SW480 (cell line): ENCODE measurements around the gene E2F4.

Experiments used
- DNase-seq: peaks from one replicate; pipeline ENCODE4 v3.0.0-alpha.2; 2016; ENCODE audit warnings: low spot score

The E2F4 gene

DNA sequence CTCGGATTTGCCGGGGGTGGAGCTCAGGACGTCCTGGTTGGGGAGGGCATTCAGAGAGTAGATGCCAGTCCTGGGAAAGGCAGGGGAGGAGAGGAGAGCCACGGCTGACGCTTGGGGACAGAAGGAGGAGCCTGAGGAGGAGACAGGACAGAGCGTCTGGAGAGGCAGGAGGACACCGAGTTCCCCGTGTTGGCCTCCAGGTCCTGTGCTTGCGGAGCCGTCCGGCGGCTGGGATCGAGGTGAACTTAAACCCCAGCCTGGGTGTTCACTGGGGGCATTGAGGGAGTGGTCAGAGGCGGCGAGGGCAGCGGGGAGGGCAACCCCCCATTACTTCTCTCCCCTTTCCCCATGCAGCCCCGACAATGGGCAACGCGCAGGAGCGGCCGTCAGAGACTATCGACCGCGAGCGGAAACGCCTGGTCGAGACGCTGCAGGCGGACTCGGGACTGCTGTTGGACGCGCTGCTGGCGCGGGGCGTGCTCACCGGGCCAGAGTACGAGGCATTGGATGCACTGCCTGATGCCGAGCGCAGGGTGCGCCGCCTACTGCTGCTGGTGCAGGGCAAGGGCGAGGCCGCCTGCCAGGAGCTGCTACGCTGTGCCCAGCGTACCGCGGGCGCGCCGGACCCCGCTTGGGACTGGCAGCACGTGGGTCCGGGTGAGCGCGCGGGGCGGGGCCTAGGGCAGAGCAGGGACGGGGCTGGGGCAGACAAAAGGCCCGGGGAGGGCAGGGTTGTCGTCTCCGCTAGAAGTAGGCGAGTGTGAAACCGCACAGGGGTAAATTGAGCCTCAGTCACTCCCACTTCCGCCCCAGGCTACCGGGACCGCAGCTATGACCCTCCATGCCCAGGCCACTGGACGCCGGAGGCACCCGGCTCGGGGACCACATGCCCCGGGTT, 17.9 kb upstream of the E2F4 start:
- DNase-seq = peak; percentile 91

DNA sequence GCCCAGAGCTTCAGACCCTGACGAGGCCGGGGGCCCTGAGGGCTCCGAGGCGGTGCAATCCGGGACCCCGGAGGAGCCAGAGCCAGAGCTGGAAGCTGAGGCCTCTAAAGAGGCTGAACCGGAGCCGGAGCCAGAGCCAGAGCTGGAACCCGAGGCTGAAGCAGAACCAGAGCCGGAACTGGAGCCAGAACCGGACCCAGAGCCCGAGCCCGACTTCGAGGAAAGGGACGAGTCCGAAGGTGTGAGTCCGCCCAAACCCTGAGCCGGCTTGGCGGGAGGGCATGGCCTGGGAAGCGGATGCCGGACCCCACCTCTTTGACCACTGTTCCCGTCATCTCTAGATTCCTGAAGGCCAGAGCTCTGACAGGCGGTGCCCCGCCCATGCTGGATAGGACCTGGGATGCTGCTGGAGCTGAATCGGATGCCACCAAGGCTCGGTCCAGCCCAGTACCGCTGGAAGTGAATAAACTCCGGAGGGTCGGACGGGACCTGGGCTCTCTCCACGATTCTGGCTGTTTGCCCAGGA, 17.2 kb upstream of the E2F4 start:
- peak; percentile 43 for DNase-seq

DNA sequence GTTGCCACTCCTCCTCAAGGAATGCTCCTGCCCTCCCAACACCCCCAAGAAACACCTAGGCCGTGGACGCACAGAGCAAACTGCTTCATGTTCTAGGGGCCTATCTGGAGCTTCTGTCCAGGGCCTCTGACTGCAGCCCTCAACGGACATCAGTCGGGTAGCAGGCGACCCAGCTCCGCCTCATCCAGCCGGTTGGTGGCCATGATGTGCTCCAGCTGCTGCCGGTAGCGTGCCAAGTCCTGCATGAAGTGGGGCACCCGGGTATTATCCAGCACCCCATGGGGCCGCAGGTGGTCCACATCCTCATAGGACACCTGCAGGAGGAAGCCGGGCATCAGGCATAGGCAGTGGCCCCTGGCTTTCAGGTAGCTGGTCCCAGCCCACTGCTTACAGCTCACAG, 15.3 kb upstream of the E2F4 start:
- DNase-seq = no peak

DNA sequence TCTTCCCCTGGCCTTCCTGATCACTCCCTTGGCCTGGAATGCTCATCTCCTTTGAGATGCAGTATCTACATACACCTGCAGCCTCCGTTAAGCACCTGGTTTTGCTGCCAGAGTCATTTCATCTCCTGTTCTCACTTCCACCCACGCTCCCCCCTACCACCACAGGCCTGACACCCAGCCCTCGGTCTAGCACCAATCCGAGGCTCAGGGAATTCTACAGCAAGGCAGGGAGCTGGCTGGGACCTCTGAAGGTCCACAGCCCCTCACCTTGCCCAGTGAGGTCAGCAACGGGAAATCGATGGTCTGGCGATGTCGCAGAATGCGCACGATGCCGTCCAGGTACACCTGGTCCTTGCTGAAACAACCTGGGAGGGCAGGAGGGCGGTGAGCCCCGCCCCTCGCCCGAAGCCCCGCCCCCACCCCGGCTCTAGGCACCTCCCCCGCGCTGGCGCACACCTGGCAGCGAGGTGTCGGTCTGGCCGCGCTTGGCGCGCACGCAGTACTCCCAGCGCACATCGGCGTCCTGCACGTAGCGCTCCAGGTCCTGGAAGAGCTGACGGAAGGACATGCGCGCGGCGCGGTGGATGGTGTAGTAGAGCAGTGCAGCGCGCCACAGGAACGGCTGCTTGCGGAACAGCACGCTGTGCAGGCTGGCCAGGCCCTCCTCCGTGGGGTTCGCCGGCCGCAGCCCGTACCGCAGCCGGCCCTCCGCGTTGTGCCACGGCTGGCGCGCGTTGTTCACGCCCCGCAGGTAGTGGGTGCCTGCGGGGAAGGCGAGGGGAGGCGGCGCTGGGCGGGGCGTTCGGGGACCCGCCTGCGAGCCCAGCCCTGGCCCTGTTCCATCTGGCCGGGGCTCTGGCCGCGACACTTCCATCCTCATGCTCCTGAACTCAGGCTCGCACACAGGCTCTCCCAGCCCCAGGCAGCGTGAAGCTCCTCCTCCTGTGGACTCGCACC, 13.9 kb upstream of the E2F4 start:
- DNase-seq = peak; percentile 94

DNA sequence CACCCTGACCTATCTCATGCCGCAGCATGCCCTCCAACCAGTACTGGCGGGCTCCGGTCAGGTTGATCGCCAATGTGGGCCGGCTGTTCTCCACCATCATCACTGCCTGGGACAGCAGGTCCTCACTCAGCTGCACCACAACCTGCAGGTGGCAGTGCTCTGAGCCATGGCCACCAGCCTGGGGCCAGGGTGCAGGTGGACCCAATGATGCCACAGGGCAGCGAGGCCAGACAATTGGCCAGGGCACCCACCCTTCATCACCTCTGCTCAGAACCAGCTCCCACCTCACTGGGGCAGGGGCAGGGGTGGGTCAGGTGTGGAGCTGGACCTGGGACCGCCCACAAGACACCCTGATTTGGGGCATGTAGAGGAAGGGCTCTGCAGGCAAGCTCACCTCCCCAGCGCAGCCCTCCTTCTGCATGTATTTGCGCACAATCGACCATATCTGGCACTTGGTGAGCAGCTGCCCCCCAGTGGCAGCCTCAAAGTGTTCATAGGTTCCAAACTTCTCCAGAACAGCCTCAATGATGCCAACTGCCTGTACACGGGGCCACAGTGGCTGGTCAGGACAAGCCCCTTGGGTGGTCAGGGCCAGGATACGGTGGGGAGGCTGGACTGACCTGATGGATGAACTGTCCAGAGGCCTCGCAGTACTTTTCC, 12.4 kb upstream of the E2F4 start:
- no peak for DNase-seq

DNA sequence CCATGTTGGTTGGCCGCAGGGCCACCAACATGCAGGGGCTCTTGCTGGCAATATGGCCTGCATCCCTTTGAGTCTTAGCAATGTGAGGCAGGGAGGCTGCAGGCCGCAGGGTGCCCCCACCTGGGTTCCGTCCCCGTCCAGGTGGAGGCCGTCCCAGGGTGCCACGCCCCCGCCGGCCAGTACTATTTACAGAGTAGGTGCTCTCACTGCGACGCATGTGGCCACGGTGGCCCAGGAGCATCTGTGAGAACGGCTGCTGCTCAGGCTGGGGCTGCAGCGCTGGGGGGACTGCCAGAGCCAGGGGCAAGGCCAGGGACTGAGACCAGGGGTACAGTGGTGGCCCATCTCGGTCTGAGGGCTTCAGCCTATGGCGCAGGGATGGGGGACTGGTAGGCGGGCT, 11.8 kb upstream of the E2F4 start:
- no peak for DNase-seq

DNA sequence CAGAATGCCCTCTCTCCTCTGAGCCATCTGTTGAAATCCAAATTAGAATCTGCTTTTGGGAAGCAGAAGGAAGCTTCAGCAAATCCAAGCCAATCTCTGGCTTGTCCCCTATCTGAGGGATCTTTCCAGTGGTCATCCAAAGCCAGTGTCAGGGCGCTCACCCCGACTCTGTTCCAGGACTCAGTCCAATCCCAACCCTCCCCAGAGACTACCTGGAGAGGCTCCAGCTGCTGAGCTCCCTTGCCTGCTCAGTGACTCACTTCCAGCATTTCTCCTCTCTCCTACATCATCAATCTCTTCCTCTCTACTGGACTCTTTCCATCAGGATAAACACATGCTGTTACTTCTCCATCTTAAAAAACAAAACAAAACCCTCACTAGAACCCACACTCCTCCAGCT, 10.6 kb upstream of the E2F4 start:
- no peak for DNase-seq

DNA sequence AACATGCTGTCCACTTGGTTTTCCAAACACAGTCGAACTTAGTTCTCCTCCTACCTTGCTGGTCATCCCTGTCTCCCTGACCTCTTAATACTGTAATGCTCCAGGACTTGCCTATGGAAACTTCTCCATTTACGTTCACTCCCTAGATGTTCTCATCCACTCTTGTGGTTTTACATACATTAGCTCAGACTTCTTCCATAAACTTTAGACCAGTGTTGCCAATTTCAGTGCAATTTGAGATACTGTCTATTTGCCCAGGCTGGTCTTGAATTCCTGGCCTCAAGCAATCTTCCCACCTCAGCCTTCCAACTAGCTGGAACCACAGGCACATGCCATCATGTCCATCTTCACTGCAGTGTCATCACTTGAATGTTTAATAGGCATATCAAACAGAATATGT, 9.7 kb upstream of the E2F4 start:
- DNase-seq = no peak

DNA sequence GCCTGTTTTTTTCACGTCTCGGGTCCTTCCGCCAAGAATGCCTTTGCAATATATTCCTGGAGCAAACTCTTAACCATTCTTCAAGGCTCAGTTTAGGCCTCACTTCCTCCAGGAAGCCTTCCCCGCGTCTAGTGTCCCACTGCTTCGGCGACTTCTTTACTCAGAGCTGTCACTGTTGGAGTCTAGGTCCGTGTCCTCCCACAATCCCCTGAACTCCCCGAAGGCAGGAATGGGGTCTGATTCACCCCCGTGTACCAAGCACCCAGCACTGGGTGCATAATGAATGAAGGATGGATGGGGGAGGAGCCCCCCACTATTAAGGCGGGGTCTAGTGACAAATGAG, 8.7 kb upstream of the E2F4 start:
- no peak for DNase-seq

DNA sequence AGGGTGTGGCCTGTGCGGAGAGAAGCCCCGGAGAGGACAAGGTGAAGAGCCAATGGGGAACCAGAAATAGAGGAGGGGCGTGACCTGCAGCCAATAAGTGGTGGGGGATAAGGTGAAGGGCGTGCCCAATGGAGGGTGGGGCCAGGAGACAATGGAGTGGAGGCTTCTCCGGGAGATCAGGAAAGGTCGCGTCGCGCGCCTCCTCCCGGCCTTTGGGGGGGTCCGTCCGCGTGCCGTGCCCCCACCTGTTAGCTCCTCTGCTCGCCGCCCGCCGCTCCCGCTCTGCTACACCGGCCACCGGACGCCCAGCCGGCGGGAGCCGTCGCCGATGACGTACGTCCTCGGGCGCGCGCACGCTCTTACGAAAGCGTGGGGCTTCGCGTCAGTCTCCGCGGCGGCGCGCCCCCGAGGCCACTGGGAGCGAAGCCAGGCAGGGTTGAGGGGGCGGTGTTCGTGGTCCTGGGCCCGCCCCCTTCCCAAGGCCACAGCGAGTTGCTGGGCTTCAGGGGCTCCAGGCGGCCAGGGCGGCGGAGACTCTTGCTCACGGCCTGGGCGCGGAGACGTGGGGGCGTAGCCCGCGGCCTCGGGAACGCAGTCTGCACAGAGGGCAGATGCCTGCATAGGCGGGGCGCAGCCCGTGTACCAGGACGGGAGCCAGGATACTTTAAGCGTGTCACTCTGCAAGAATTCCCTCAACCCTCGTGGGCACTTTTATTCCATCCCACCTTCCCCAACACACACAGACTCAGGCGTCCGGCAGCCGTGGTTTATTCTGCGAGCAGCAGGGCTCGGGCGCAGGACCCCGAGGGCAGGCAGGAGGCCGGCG, 8.1 kb upstream of the E2F4 start, which contains the start of gene MATCAP1:
Gene MATCAP1, minus strand, starts transcription at position 337 of the 826 bp plus-strand sequence. CDS start 3,353 bp downstream, outside the sequence.
- DNase-seq = peak; percentile 99

DNA sequence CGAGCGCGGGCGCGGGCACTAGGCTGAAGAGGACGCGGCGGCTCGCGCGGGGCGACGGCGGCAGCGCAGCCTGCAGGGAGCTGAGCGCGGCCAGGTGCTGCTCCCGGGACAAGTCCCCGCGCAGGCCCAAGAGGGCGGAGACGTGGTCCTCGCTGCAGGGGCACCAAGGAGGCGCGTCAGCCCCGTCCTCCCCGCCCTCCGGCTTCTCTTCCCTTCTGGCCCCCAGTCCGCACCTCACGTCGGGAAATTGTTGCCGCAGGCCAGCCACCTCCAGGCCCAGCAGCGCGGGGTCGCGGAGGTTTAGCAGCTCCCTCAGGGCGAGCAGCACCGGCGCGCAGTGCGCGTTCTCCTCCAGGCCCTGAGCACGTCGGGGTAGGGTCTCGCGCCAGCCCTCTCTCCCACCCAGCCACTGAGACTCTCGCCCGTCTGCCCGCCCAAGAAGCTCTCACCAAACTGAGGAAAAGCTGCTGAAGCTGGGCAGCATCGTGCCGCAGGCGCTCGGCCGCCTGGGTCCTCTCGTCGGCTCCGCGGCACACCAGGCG, 7.4 kb upstream of the E2F4 start:
- DNase-seq = no peak

DNA sequence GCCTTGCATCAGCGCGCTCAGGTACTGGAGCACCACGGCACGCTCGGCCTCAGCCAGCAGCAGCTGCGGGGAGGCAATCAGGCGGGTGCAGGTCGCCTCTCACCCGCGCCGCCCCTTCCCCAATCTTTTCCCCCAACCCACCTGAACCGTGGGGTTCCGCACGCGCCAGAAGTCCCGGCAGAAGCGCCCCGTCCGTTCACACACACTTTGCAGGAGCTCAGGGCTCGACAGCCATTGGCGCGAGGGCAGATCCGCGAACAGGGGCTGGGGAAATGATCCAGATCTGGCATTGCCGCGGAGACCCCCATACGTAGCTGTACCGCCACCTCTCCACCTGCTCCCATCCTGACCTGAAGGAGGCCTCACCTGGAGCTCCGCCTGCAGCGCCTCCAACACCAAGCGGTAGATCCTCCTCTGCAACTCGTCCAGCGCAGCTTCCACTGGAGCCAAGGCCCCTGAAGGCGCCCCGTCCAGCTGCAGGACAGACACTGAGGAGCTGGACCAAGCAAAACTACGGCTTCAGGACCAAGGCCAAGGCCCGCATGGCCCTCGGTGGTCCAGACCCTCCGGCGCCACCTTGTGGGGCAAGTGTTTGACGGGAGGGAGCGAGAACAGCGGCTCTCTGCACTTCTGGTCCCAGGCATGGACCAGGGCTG, 6.8 kb upstream of the E2F4 start:
- DNase-seq = peak; percentile 71

DNA sequence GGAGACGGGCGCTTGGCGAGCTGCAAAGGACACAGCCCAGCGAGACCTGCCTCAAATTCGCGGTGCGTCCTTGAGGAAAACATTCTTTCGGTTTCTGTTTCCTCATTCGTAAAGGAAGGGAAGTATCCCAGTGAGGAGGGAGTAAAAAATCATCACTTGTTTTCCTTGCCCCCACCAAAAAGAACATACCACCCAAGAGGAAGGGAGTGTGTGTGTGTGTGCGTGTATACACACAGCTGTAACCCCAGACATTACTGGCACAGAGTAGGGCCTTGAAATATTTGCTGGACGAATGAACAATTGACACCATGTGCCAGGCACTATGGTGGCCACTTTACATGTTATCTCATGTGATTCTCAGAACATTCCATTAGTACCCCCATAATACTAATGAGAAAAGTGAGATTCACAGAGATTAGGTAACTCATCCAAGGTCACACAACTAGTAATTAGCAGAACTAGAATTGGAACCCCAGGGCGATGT, 6.3 kb upstream of the E2F4 start:
- no peak for DNase-seq

DNA sequence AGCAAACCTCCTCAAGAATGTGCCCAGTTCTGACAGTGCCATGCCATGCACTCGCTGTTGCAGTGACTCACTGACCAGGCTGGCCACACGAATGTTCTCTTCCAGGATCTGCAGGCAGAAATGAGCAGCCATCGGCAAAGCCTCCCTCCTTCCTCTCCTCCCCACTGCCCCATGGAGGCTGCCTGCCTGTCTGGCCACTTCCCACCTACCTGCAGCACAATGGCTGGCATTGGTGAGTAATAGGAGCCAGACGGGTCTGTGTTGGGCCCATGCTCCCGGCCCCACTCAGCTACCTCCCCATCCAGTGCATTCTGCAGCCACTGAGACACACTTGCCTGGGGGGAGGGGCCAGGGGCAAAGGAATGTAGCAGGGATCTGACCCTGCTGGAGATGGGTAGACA, 5.4 kb upstream of the E2F4 start:
- no peak for DNase-seq

DNA sequence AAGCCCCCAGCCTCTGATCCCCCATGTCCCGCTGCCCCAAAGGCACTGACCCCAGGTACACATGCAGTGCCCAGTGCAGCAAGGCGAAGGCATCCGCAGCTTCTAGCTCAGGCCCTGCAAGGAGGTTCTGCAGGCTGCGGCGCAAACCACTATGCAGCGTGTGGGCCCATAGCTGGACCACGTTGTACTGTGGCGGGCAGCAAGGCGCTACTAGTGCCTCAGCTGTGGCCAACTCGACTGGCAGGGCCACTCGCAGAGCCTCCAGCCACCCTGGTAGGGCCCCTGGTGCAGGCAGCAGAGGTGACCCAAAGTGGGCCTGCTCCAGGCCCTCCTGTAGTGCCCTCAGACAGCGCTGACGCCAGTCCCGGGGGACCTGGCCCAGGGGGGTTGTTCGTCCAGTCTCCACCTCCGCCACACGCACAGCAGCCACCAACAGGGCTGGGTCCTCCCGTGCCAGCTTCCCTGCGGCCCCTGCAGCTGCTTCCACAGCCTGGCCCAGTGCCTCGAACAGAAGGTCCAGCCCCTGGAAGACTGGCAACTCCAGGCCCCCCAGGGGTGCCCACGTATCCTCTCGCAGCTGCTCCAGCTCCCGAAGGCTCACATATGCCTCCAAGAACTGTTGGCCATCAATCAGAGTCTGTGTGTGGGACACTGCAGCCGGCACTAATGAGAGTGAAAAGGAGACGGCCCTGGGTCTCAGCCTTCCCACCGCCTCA, 4.6 kb upstream of the E2F4 start:
- no peak for DNase-seq

DNA sequence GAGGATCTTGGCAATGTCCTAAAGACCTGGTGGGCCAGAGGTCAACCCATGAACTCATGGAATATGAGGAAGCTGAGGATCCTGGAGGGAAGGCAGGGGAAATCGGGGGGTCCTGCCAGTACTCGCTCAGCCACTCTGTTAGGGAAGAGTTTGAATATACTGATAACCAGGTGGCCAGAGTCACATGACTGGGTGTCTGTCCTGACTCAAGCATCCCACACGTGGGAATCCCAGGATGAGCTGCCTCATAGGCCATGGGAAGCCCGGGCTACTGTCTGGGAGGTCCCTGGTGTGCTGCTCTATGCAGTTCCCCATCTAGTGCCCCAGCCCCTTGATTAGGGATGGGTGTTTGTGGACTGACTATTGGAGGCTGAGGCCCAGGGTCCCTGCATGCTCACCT, 3.6 kb upstream of the E2F4 start:
- DNase-seq = no peak

DNA sequence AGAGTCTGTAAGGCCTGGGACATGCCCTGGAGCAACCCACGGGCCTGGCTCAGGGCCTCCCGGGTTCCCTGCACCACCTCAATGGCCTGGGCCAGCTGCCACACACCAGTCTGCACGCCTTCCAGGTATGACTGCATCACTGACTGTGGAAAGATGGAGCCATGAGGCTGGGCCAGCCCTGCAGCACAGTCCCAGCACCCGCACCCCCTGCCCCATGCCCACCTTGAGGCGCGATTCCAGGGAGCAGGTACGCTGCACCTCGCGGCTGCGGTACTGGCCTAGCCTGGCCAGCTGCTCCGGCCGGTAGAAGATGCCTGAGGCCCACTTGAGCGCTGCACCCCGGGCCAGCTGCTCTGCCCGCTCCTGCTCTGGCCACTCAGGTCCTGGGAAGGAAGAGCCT, 3.2 kb upstream of the E2F4 start:
- no peak for DNase-seq

DNA sequence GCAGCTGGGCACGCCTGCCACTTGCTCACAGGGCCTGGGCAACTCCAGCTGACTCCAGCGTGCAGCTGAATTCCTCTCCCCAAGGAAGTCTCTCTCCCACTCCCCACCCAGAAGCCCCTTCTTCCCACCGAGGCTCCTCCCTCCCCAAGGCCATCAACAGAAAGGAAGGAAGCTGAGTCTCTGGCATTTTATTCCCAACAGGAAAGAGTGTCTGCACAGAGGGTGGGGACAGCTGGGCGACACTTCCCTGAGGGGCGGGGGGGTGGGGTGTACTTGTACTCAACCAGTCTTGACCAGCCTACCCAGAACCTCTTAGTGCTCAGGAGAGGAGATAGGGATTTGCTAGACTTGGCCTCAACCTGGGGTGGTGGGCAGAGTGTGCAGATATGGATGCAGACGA, 1.9 kb upstream of the E2F4 start, which contains the start of gene EXOC3L1:
Gene EXOC3L1, minus strand, starts transcription at position 96 of the 400 bp plus-strand sequence. CDS start 460 bp downstream, outside the sequence.
- no peak for DNase-seq
